Suprapubic skin (tissue), 4 donors: ENCODE measurements around the gene HSPA1L.
"Not testable (repeated sequence)": the region's sequence is repeated elsewhere in the genome, so short reads cannot be mapped to it uniquely, and the experiment has no call there.

ENCODE experiments used
- POLR2A ChIP-seq, 2 donors: fragments of 450-650 bp; IDR thresholded peaks; one replicate each; pipeline ENCODE4 v1.6.1; 2017; ENCODE audit warnings: antibody characterized with exemption in 2 of 2, mild to moderate bottlenecking in 2 of 2, moderate library complexity in 2 of 2
- POLR2AphosphoS5 ChIP-seq, 3 donors: sonication (generic); formaldehyde crosslinking; IDR thresholded peaks; one replicate each; pipeline ENCODE4 v1.6.1; 2017; ENCODE audit warnings: antibody characterized with exemption in 3 of 3
- TF ChIP-seq, protein P1 (sequence below), 2 donors: fragments of 200-600 bp in 1 of 2; fragments of 450-650 bp in 1 of 2; sonication (generic) in 1 of 2; IDR thresholded peaks; one replicate each; pipeline ENCODE4 v1.5.1; 2016 to 2019; ENCODE audit warnings: antibody characterized with exemption in 2 of 2, mild to moderate bottlenecking in 1 of 2, moderate library complexity in 1 of 2

- TF ChIP-seq, protein P1, sequence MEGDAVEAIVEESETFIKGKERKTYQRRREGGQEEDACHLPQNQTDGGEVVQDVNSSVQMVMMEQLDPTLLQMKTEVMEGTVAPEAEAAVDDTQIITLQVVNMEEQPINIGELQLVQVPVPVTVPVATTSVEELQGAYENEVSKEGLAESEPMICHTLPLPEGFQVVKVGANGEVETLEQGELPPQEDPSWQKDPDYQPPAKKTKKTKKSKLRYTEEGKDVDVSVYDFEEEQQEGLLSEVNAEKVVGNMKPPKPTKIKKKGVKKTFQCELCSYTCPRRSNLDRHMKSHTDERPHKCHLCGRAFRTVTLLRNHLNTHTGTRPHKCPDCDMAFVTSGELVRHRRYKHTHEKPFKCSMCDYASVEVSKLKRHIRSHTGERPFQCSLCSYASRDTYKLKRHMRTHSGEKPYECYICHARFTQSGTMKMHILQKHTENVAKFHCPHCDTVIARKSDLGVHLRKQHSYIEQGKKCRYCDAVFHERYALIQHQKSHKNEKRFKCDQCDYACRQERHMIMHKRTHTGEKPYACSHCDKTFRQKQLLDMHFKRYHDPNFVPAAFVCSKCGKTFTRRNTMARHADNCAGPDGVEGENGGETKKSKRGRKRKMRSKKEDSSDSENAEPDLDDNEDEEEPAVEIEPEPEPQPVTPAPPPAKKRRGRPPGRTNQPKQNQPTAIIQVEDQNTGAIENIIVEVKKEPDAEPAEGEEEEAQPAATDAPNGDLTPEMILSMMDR (IDR thresholded peaks at IDR 0.05), result not testable (repeated sequence)
- not testable (repeated sequence) for TF ChIP-seq POLR2A, POLR2AphosphoS5 (IDR thresholded peaks at IDR 0.05)
These were observed 6.5 kb downstream of the HSPA1L start for GRCh38 chr6:31808599-31808998.
